ENCODE data around the gene ATAD2B. TPM values are rescaled to one million over a fixed set of nuclear protein-coding genes. Genes with fewer than 3 reads are reported as not detected.
A peak's percentile ranks its signal among the peaks of the same experiment; 100 is the strongest.

ATAD2B gene
- total RNA-seq, 2 experiments from 2014 or later = 10.9 to 12.7 TPM

- H3K36me3 Mint-ChIP-seq (ENCODE audit: low read depth) = peaks cover 16% of the 10 kb centered on the region
- intact Hi-C loops (cut with DNase I, micrococcal nuclease) = no loop called here
- H3K27ac Mint-ChIP-seq = no peak overlapping the region
- ChIA-PET CTCF (interaction anchor here (0.6 to 2.7 kb wide), 3 partner anchors 13 to 347 kb away, joined by 3 to 20 read pairs (median 3); no protein-coding TSS in a partner anchor), POLR2A (interaction anchor here (1.2 kb wide), 1 partner anchor 90 kb away, joined by 3 read pairs; the partner anchor contains the start of gene ATAD2B)
- no peaks in the 10 kb centered on the region for H3K27me3 Mint-ChIP-seq
- no peaks in the 10 kb centered on the region for H3K4me1 Mint-ChIP-seq
- peaks cover 3% of the 10 kb centered on the region for H3K9me3 Mint-ChIP-seq (ENCODE audit: low read depth)
- DNase-seq = no peak
- ATAC-seq = no peak
- no peak overlapping the region for H3K4me3 Mint-ChIP-seq
Measured at GRCh38 chr2:23836971-23837565, 89.9 kb downstream of the ATAD2B start.

- Mint-ChIP-seq H3K36me3 (ENCODE audit: low read depth) (peaks cover 15% of the 10 kb centered on the region), H3K4me3 (no peak overlapping the region), H3K4me1 (no peaks in the 10 kb centered on the region), H3K27ac (no peak overlapping the region), H3K9me3 (ENCODE audit: low read depth) (peaks cover 3% of the 10 kb centered on the region), H3K27me3 (no peaks in the 10 kb centered on the region)
- CTCF ChIA-PET = interaction anchor here (1.1 to 2.7 kb wide), 2 partner anchors 12 to 14 kb away, joined by 3 to 20 read pairs; no protein-coding TSS in a partner anchor
- intact Hi-C loops (cut with DNase I, micrococcal nuclease) = no loop called here
- no peak for DNase-seq
- ATAC-seq = no peak
- POLR2A ChIA-PET = interaction anchor here (1.2 kb wide), 1 partner anchor 90 kb away, joined by 3 read pairs; the partner anchor contains the start of gene ATAD2B
Measured at GRCh38 chr2:23836505-23836904, 90.4 kb downstream of the ATAD2B start.

GRCh38 chr2:23835988-23836387 lies 90.9 kb downstream of the ATAD2B start:
- Mint-ChIP-seq H3K36me3 (ENCODE audit: low read depth) (peaks cover 12% of the 10 kb centered on the region), H3K4me1 (no peaks in the 10 kb centered on the region), H3K27ac (no peak overlapping the region), H3K4me3 (no peak overlapping the region), H3K27me3 (no peaks in the 10 kb centered on the region), H3K9me3 (ENCODE audit: low read depth) (peaks cover 3% of the 10 kb centered on the region)
- no peak for ATAC-seq
- intact Hi-C loops (cut with DNase I, micrococcal nuclease) = no loop called here
- ChIA-PET CTCF (interaction anchor here (1.0 to 2.7 kb wide), 2 partner anchors 12 to 39 kb away, joined by 3 to 20 read pairs; no protein-coding TSS in a partner anchor), POLR2A (interaction anchor here (0.6 to 1.2 kb wide), 2 partner anchors 91 to 107 kb away, joined by 3 to 4 read pairs; partner anchors contain the start of gene ATAD2B)
- no peak for DNase-seq

- Mint-ChIP-seq H3K9me3 (ENCODE audit: low read depth) (peaks cover 3% of the 10 kb centered on the region), H3K36me3 (ENCODE audit: low read depth) (peaks cover 9% of the 10 kb centered on the region), H3K27me3 (no peaks in the 10 kb centered on the region), H3K4me1 (no peaks in the 10 kb centered on the region), H3K4me3 (no peak overlapping the region), H3K27ac (no peak overlapping the region)
- ChIA-PET POLR2A (no interaction called here), CTCF (interaction anchor here (1.0 to 2.7 kb wide), 2 partner anchors 11 to 40 kb away, joined by 3 to 20 read pairs; no protein-coding TSS in a partner anchor)
- ATAC-seq (no peak), DNase-seq (no peak)
- intact Hi-C loops (cut with DNase I, micrococcal nuclease) = no loop called here
Measured at GRCh38 chr2:23835423-23835822, 91.5 kb downstream of the ATAD2B start.

GRCh38 chr2:23828986-23829385 lies 97.9 kb downstream of the ATAD2B start:
- H3K27ac Mint-ChIP-seq = no peak overlapping the region
- peaks cover 3% of the 10 kb centered on the region for H3K4me1 Mint-ChIP-seq
- H3K36me3 Mint-ChIP-seq (ENCODE audit: low read depth) = peaks cover 2% of the 10 kb centered on the region
- H3K9me3 Mint-ChIP-seq (ENCODE audit: low read depth) = no peaks in the 10 kb centered on the region
- intact Hi-C loops (cut with DNase I, micrococcal nuclease) = loop anchor here in 1 of 2 experiments (10.0 kb wide), 1 partner anchor 556 kb away; no protein-coding TSS in a partner anchor
- ChIA-PET CTCF (no interaction called here), POLR2A (no interaction called here)
- DNase-seq = no peak
- no peaks in the 10 kb centered on the region for H3K27me3 Mint-ChIP-seq
- no peak overlapping the region for H3K4me3 Mint-ChIP-seq
- ATAC-seq = no peak

- Mint-ChIP-seq H3K4me1 (peaks cover 3% of the 10 kb centered on the region), H3K27me3 (no peaks in the 10 kb centered on the region), H3K27ac (no peak overlapping the region), H3K9me3 (ENCODE audit: low read depth) (no peaks in the 10 kb centered on the region), H3K36me3 (ENCODE audit: low read depth) (peaks cover 2% of the 10 kb centered on the region), H3K4me3 (no peak overlapping the region)
- DNase-seq (no peak), ATAC-seq (no peak)
- ChIA-PET POLR2A (no interaction called here), CTCF (no interaction called here)
- intact Hi-C loops (cut with DNase I, micrococcal nuclease) = loop anchor here in 1 of 2 experiments (10.0 kb wide), 1 partner anchor 556 kb away; no protein-coding TSS in a partner anchor
Measured at GRCh38 chr2:23828256-23828980, 98.5 kb downstream of the ATAD2B start.

- ATAC-seq (no peak), DNase-seq (no peak)
- POLR2A ChIA-PET = no interaction called here
- H3K36me3 Mint-ChIP-seq (ENCODE audit: low read depth) = peaks cover 6% of the 10 kb centered on the region
- CTCF ChIA-PET = interaction anchor here (0.6 to 1.4 kb wide), 3 partner anchors 165 to 596 kb away, joined by 3 to 4 read pairs (median 4); no protein-coding TSS in a partner anchor
- intact Hi-C loops (cut with DNase I, micrococcal nuclease) = loop anchor here in 1 of 2 experiments (10.0 kb wide), 1 partner anchor 558 kb away; no protein-coding TSS in a partner anchor
- peaks cover 3% of the 10 kb centered on the region for H3K4me1 Mint-ChIP-seq
- no peak overlapping the region for H3K27ac Mint-ChIP-seq
- H3K4me3 Mint-ChIP-seq = no peak overlapping the region
- H3K27me3 Mint-ChIP-seq = no peaks in the 10 kb centered on the region
- no peaks in the 10 kb centered on the region for H3K9me3 Mint-ChIP-seq (ENCODE audit: low read depth)
Measured at GRCh38 chr2:23827287-23827686, 99.6 kb downstream of the ATAD2B start.

- no peak for DNase-seq
- H3K9me3 Mint-ChIP-seq (ENCODE audit: low read depth) = no peaks in the 10 kb centered on the region
- intact Hi-C loops (cut with DNase I, micrococcal nuclease) = loop anchor here in 1 of 2 experiments (10.0 kb wide), 1 partner anchor 558 kb away; no protein-coding TSS in a partner anchor
- H3K27ac Mint-ChIP-seq = no peak overlapping the region
- peaks cover 6% of the 10 kb centered on the region for H3K36me3 Mint-ChIP-seq (ENCODE audit: low read depth)
- POLR2A ChIA-PET = no interaction called here
- H3K4me1 Mint-ChIP-seq = peaks cover 3% of the 10 kb centered on the region
- no peak for ATAC-seq
- no peaks in the 10 kb centered on the region for H3K27me3 Mint-ChIP-seq
- CTCF ChIA-PET = interaction anchor here (1.4 to 3.7 kb wide), 2 partner anchors 99 to 166 kb away, joined by 3 to 34 read pairs; partner anchors contain the start of gene ATAD2B
- no peak overlapping the region for H3K4me3 Mint-ChIP-seq
Measured at GRCh38 chr2:23826771-23827170, 100.2 kb downstream of the ATAD2B start.

- Mint-ChIP-seq H3K9me3 (ENCODE audit: low read depth) (no peaks in the 10 kb centered on the region), H3K36me3 (ENCODE audit: low read depth) (peaks cover 5% of the 10 kb centered on the region), H3K4me1 (peaks cover 3% of the 10 kb centered on the region), H3K27me3 (no peaks in the 10 kb centered on the region), H3K27ac (no peak overlapping the region), H3K4me3 (no peak overlapping the region)
- intact Hi-C loops (cut with DNase I, micrococcal nuclease) = loop anchor here in 1 of 2 experiments (10.0 kb wide), 1 partner anchor 559 kb away; no protein-coding TSS in a partner anchor
- DNase-seq = no peak
- ChIA-PET POLR2A (no interaction called here), CTCF (interaction anchor here (0.7 to 3.7 kb wide), 7 partner anchors 24 to 338 kb away, joined by 3 to 35 read pairs (median 7); partner anchors contain the start of genes ATAD2B and TP53I3)
- ATAC-seq = no peak
Measured at GRCh38 chr2:23826040-23826439, 100.9 kb downstream of the ATAD2B start.

GRCh38 chr2:23824777-23825212 lies 102.1 kb downstream of the ATAD2B start:
- peak; percentile 60 for ATAC-seq
- DNase-seq = peak; percentile 17
- CTCF ChIA-PET = interaction anchor here (0.6 to 3.7 kb wide), 38 partner anchors 9 to 1170 kb away, joined by 3 to 35 read pairs (median 4); partner anchors contain the start of genes ATAD2B, FAM228B, SF3B6 and TP53I3

GRCh38 chr2:23823863-23824262 lies 103.1 kb downstream of the ATAD2B start:
- Mint-ChIP-seq H3K27ac (no peak overlapping the region), H3K9me3 (ENCODE audit: low read depth) (no peaks in the 10 kb centered on the region), H3K36me3 (ENCODE audit: low read depth) (peaks cover 5% of the 10 kb centered on the region), H3K4me1 (peaks cover 3% of the 10 kb centered on the region), H3K4me3 (no peak overlapping the region), H3K27me3 (no peaks in the 10 kb centered on the region)
- ATAC-seq (no peak), DNase-seq (no peak)
- intact Hi-C loops (cut with DNase I, micrococcal nuclease) = loop anchor here (1.0 to 10.0 kb wide), 6 partner anchors 103 to 561 kb away; partner anchors contain the start of genes TP53I3 (in 2 of the 2), ATAD2B (in 1 of the 2) and SF3B6 (in 1 of the 2)
- ChIA-PET CTCF (interaction anchor here (0.7 to 3.7 kb wide), 28 partner anchors 10 to 466 kb away, joined by 3 to 35 read pairs (median 4); partner anchors contain the start of genes ATAD2B, SF3B6 and TP53I3), POLR2A (interaction anchor here (0.6 kb wide), 1 partner anchor 251 kb away, joined by 5 read pairs; no protein-coding TSS in a partner anchor)

More at GRCh38 chr2:23824777-23825212, 102.1 kb downstream of the ATAD2B start:
- intact Hi-C loops (cut with DNase I, micrococcal nuclease) = loop anchor here (1.0 to 10.0 kb wide), 6 partner anchors 103 to 560 kb away; partner anchors contain the start of genes TP53I3 (in 2 of the 2), ATAD2B (in 1 of the 2) and SF3B6 (in 1 of the 2)
- Mint-ChIP-seq H3K9me3 (ENCODE audit: low read depth) (no peaks in the 10 kb centered on the region), H3K27ac (no peak overlapping the region), H3K27me3 (no peaks in the 10 kb centered on the region), H3K36me3 (ENCODE audit: low read depth) (peaks cover 5% of the 10 kb centered on the region), H3K4me3 (no peak overlapping the region), H3K4me1 (peaks cover 3% of the 10 kb centered on the region)
- POLR2A ChIA-PET = interaction anchor here (0.6 to 1.1 kb wide), 3 partner anchors 102 to 1534 kb away, joined by 5 to 6 read pairs (median 6); partner anchors contain the start of genes ATAD2B and TP53I3

Data from activated CD4-positive, alpha-beta T cell treated with anti-CD3 and anti-CD28 coated beads for 36 hours (primary cell).